HUES48 (cell line): ENCODE data around the gene ARHGEF7.
"Not testable (repeated sequence)": the region's sequence is repeated elsewhere in the genome, so short reads cannot be mapped to it uniquely, and the experiment has no call there.

Experiments
- H3K27ac ChIP-seq: one replicate; pipeline ENCODE4 v1.7.0; 2013; ENCODE audit warnings: low read depth, low read length, inconsistent platforms
- H3K27me3 ChIP-seq: 2 replicates; pipeline ENCODE4 v1.6.1; 2013; ENCODE audit warnings: mild to moderate bottlenecking, low read length; ENCODE audit not compliant: control insufficient read depth, insufficient read depth
- H3K36me3 ChIP-seq: 2 replicates; pipeline ENCODE4 v1.6.1; 2013; ENCODE audit warnings: low read length; ENCODE audit not compliant: control insufficient read depth, insufficient read depth
- H3K4me1 ChIP-seq: 2 replicates; pipeline ENCODE4 v1.6.1; 2013; ENCODE audit warnings: mild to moderate bottlenecking, low read length; ENCODE audit not compliant: control insufficient read depth, insufficient read depth
- H3K4me3 ChIP-seq: 2 replicates; pipeline ENCODE4 v1.5.1; 2013; ENCODE audit warnings: mild to moderate bottlenecking, low read depth, low read length
- H3K9ac ChIP-seq: 2 replicates; pipeline ENCODE4 v1.6.1; 2013; ENCODE audit warnings: mild to moderate bottlenecking, low read depth, low read length, moderate library complexity
- H3K9me3 ChIP-seq: 2 replicates; pipeline ENCODE4 v1.6.1; 2013; ENCODE audit warnings: low read length; ENCODE audit not compliant: control insufficient read depth, insufficient read depth

Gene ARHGEF7

GRCh38 chr13:111247552-111247951, 132.4 kb downstream of the ARHGEF7 start:
- Histone ChIP-seq H3K27ac (no peak overlapping the region), H3K36me3 (peaks cover 46% of the 10 kb centered on the region), H3K9ac (no peak overlapping the region), H3K27me3 (no peaks in the 10 kb centered on the region), H3K4me1 (no peaks in the 10 kb centered on the region), H3K9me3 (no peaks in the 10 kb centered on the region), H3K4me3 (no peak overlapping the region)

GRCh38 chr13:111248822-111249221, 133.7 kb downstream of the ARHGEF7 start:
- H3K4me3 ChIP-seq, result no peak overlapping the region
- no peaks in the 10 kb centered on the region for H3K4me1 ChIP-seq
- H3K36me3 ChIP-seq, result peaks cover 49% of the 10 kb centered on the region
- no peaks in the 10 kb centered on the region for H3K27me3 ChIP-seq
- no peaks in the 10 kb centered on the region for H3K9me3 ChIP-seq
- no peak overlapping the region for H3K27ac ChIP-seq
- no peak overlapping the region for H3K9ac ChIP-seq

GRCh38 chr13:111249637-111250360, 134.7 kb downstream of the ARHGEF7 start:
- Histone ChIP-seq H3K9me3 (no peaks in the 10 kb centered on the region), H3K4me3 (no peak overlapping the region), H3K27me3 (no peaks in the 10 kb centered on the region), H3K36me3 (peaks cover 45% of the 10 kb centered on the region), H3K9ac (no peak overlapping the region), H3K27ac (no peak overlapping the region), H3K4me1 (no peaks in the 10 kb centered on the region)

GRCh38 chr13:111251646-111252445, 136.7 kb downstream of the ARHGEF7 start:
- H3K27me3 ChIP-seq, result no peaks in the 10 kb centered on the region
- no peaks in the 10 kb centered on the region for H3K9me3 ChIP-seq
- H3K4me1 ChIP-seq, result no peaks in the 10 kb centered on the region
- H3K27ac ChIP-seq, result no peak overlapping the region
- peaks cover 32% of the 10 kb centered on the region for H3K36me3 ChIP-seq
- no peak overlapping the region for H3K9ac ChIP-seq
- no peak overlapping the region for H3K4me3 ChIP-seq

GRCh38 chr13:111252446-111253364, 137.6 kb downstream of the ARHGEF7 start:
- Histone ChIP-seq H3K36me3 (peaks cover 34% of the 10 kb centered on the region), H3K9ac (no peak overlapping the region), H3K27me3 (no peaks in the 10 kb centered on the region), H3K4me3 (no peak overlapping the region), H3K9me3 (no peaks in the 10 kb centered on the region), H3K4me1 (no peaks in the 10 kb centered on the region), H3K27ac (no peak overlapping the region)

GRCh38 chr13:111253365-111253872, 138.3 kb downstream of the ARHGEF7 start:
- Histone ChIP-seq H3K4me3 (no peak overlapping the region), H3K9ac (no peak overlapping the region), H3K27me3 (no peaks in the 10 kb centered on the region), H3K9me3 (no peaks in the 10 kb centered on the region), H3K36me3 (peaks cover 39% of the 10 kb centered on the region), H3K27ac (no peak overlapping the region), H3K4me1 (no peaks in the 10 kb centered on the region)

- H3K4me3 ChIP-seq, result no peak overlapping the region
- no peaks in the 10 kb centered on the region for H3K4me1 ChIP-seq
- no peaks in the 10 kb centered on the region for H3K27me3 ChIP-seq
- H3K27ac ChIP-seq, result no peak overlapping the region
- peaks cover 40% of the 10 kb centered on the region for H3K36me3 ChIP-seq
- H3K9me3 ChIP-seq, result no peaks in the 10 kb centered on the region
- no peak overlapping the region for H3K9ac ChIP-seq
Observed at GRCh38 chr13:111255228-111255790, 140.2 kb downstream of the ARHGEF7 start.

- Histone ChIP-seq H3K27ac (no peak overlapping the region), H3K36me3 (peaks cover 40% of the 10 kb centered on the region), H3K9me3 (no peaks in the 10 kb centered on the region), H3K9ac (no peak overlapping the region), H3K4me3 (no peak overlapping the region), H3K4me1 (no peaks in the 10 kb centered on the region), H3K27me3 (no peaks in the 10 kb centered on the region)
Observed at GRCh38 chr13:111256458-111256857, 141.3 kb downstream of the ARHGEF7 start.

GRCh38 chr13:111256946-111257345, 141.8 kb downstream of the ARHGEF7 start:
- peaks cover 40% of the 10 kb centered on the region for H3K36me3 ChIP-seq
- H3K4me3 ChIP-seq, result no peak overlapping the region
- no peaks in the 10 kb centered on the region for H3K9me3 ChIP-seq
- H3K27ac ChIP-seq, result no peak overlapping the region
- H3K9ac ChIP-seq, result no peak overlapping the region
- H3K4me1 ChIP-seq, result no peaks in the 10 kb centered on the region
- no peaks in the 10 kb centered on the region for H3K27me3 ChIP-seq

GRCh38 chr13:111257899-111258298, 142.8 kb downstream of the ARHGEF7 start:
- H3K9ac ChIP-seq, H3K27ac ChIP-seq, H3K4me1 ChIP-seq, H3K9me3 ChIP-seq, H3K27me3 ChIP-seq, H3K4me3 ChIP-seq: not testable (repeated sequence)
- peaks cover 40% of the 10 kb centered on the region for H3K36me3 ChIP-seq
